ENCODE data around the gene MTA1. TPM values are rescaled to one million over a fixed set of nuclear protein-coding genes. Genes with fewer than 3 reads are reported as not detected.

Gene MTA1
- total and polyA plus RNA-seq, 4 donors = 3.7 to 28.1 (median 21.0) TPM

GRCh38 chr14:105477660-105478397 is 58.2 kb downstream of the MTA1 start:
- no peak overlapping the region for H3K4me3 ChIP-seq (ENCODE audit: low read depth in 1 of 3, low read length in 3 of 3)
- H3K27ac ChIP-seq (ENCODE audit: low read depth in 1 of 2, low read length in 2 of 2) = peak overlapping the region in 1 of 2 donors; percentile 88
- WGBS = 46% methylated on average over 55 of the region's 56 CpGs
- no peaks in the 10 kb centered on the region for H3K36me3 ChIP-seq (ENCODE audit: control insufficient read depth in 4 of 4, insufficient read depth in 3 of 4, low read depth in 1 of 4, low read length in 3 of 4)
- no peak overlapping the region for H3K9ac ChIP-seq (ENCODE audit: low read depth in 1 of 2, low read length in 2 of 2)
- H3K27me3 ChIP-seq (ENCODE audit: control insufficient read depth in 4 of 4, insufficient read depth in 4 of 4, low read length in 3 of 4) = no peaks in the 10 kb centered on the region
- H3K4me1 ChIP-seq (ENCODE audit: control insufficient read depth in 4 of 4, insufficient read depth in 4 of 4, low read length in 3 of 4) = peaks cover 32 to 64% (median 46%) of the 10 kb centered on the region in 4 donors
- no peaks in the 10 kb centered on the region for H3K9me3 ChIP-seq (ENCODE audit: control insufficient read depth in 4 of 4, low read length in 3 of 4)
- TF ChIP-seq SP1 (IDR thresholded peaks at IDR 0.05) (no peak), RXRA (IDR thresholded peaks at IDR 0.05) (no peak), RAD21 (IDR thresholded peaks at IDR 0.05) (no peak), GABPA (IDR thresholded peaks at IDR 0.05 in 1 of 2, conservative IDR thresholded peaks at IDR 0.05 in 1 of 2) (no peak), TAF1 (conservative IDR thresholded peaks at IDR 0.05) (no peak), CTCF (IDR thresholded peaks at IDR 0.05; ENCODE audit: low read depth, low read length, missing input control) (no peak), FOXA2 (IDR thresholded peaks at IDR 0.05) (no peak), ZBTB33 (IDR thresholded peaks at IDR 0.05) (no peak), REST (IDR thresholded peaks at IDR 0.05) (no peak), FOXA1 (IDR thresholded peaks at IDR 0.05) (no peak), ATF3 (IDR thresholded peaks at IDR 0.05) (no peak), HNF4G (IDR thresholded peaks at IDR 0.05) (no peak), HNF4A (conservative IDR thresholded peaks at IDR 0.05) (no peak)
- no peak for DNase-seq (ENCODE audit: low spot score)
